ENCODE results near the gene GRIP2.

- TF ChIP-seq, protein P1, sequence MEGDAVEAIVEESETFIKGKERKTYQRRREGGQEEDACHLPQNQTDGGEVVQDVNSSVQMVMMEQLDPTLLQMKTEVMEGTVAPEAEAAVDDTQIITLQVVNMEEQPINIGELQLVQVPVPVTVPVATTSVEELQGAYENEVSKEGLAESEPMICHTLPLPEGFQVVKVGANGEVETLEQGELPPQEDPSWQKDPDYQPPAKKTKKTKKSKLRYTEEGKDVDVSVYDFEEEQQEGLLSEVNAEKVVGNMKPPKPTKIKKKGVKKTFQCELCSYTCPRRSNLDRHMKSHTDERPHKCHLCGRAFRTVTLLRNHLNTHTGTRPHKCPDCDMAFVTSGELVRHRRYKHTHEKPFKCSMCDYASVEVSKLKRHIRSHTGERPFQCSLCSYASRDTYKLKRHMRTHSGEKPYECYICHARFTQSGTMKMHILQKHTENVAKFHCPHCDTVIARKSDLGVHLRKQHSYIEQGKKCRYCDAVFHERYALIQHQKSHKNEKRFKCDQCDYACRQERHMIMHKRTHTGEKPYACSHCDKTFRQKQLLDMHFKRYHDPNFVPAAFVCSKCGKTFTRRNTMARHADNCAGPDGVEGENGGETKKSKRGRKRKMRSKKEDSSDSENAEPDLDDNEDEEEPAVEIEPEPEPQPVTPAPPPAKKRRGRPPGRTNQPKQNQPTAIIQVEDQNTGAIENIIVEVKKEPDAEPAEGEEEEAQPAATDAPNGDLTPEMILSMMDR (IDR thresholded peaks at IDR 0.05) = no peak
- TF ChIP-seq POLR2AphosphoS5 (IDR thresholded peaks at IDR 0.05) (no peak), EP300 (IDR thresholded peaks at IDR 0.05) (no peak)
Measured at GRCh38 chr3:14462738-14463137, 77.4 kb downstream of the GRIP2 start.
